Effector memory CD8-positive, alpha-beta T cell (primary cell): ENCODE results near the gene PDXK.

Experiments
- ATAC-seq: fragments of 150-1000 bp; cut with Tn5 transposase; replicated peaks from 2 replicates; pipeline ENCODE4 v1.10.0; 2021; ENCODE audit warnings: mild to moderate bottlenecking, moderate library complexity
- DNase-seq, 3 experiments: peaks; one replicate each; pipeline ENCODE4 v3.0.0; 2021
- H3K27ac Mint-ChIP-seq, 2 donors: one replicate each; pipeline ENCODE4 v1.8.0; 2022; ENCODE audit warnings: mild to moderate bottlenecking in 2 of 2, mixed read lengths in 2 of 2, moderate library complexity in 2 of 2
- H3K27me3 Mint-ChIP-seq, 2 donors: one replicate each; pipeline ENCODE4 v1.8.0; 2022; ENCODE audit warnings: mixed read lengths in 2 of 2
- H3K36me3 Mint-ChIP-seq: one replicate; pipeline ENCODE4 v1.8.0; 2022; ENCODE audit warnings: mild to moderate bottlenecking, moderate library complexity, mixed read lengths; ENCODE audit not compliant: insufficient read depth
- H3K4me1 Mint-ChIP-seq, 2 donors: one replicate each; pipeline ENCODE4 v1.8.0; 2022; ENCODE audit warnings: low read depth in 2 of 2, mixed read lengths in 2 of 2
- H3K4me3 Mint-ChIP-seq, 2 donors: one replicate each; pipeline ENCODE4 v1.8.0; 2022; ENCODE audit warnings: mild to moderate bottlenecking in 2 of 2, mixed read lengths in 2 of 2, moderate library complexity in 2 of 2
- H3K9me3 Mint-ChIP-seq, 2 donors: one replicate each; pipeline ENCODE4 v1.8.0; 2022; ENCODE audit warnings: mixed read lengths in 2 of 2

PDXK gene

DNA sequence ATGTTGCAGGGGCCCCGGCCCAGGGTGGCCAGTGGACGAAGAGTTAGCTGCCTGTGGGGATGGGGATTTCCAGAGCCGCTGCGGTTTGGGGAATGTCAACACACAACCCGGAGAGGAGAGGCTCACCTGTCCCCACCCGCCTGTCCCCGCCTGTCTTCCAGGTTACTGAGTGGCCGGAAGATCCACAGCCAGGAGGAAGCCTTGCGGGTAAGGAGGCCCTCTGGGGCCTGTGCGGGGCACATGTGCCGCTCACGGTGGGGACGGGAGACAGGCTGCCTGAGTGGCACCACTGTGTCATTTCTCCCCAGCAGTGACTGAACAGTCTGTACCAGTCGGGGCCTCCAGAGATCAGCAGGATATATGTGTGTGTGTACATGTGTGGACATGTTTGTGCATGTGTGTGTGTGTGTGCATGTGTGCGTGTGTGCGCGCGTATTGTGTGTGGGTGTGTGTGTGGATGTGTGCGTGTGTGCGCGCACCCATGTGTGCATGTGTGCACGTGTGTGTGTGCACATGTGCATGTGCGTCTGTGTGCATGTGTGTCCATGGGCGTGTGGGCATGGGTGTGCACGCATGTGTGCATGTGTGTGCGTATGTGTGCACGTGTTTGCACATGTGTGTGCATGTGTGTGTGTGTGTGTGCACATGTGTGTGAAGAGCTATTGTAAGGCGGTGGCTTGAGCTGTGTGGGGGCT, 31.6 kb downstream of the PDXK start:
- peaks cover 30% of the 10 kb centered on the region for H3K36me3 Mint-ChIP-seq
- no peak for ATAC-seq

GRCh38 chr21:43751955-43752591, 33.1 kb downstream of the PDXK start:
- no peak for ATAC-seq
- Mint-ChIP-seq H3K9me3 (no peaks in the 10 kb centered on the region), H3K4me1 (no peaks in the 10 kb centered on the region), H3K27me3 (no peaks in the 10 kb centered on the region), H3K4me3 (no peak overlapping the region), H3K36me3 (peaks cover 34% of the 10 kb centered on the region), H3K27ac (no peak overlapping the region)
- DNase-seq, result no peak

More for the DNA sequence above, 31.6 kb downstream of the PDXK start:
- Mint-ChIP-seq H3K9me3 (no peaks in the 10 kb centered on the region), H3K4me1 (no peaks in the 10 kb centered on the region), H3K4me3 (no peak overlapping the region), H3K27me3 (no peaks in the 10 kb centered on the region), H3K27ac (peak overlapping the region in 1 of 2 donors; percentile 73)
- DNase-seq, result no peak

DNA sequence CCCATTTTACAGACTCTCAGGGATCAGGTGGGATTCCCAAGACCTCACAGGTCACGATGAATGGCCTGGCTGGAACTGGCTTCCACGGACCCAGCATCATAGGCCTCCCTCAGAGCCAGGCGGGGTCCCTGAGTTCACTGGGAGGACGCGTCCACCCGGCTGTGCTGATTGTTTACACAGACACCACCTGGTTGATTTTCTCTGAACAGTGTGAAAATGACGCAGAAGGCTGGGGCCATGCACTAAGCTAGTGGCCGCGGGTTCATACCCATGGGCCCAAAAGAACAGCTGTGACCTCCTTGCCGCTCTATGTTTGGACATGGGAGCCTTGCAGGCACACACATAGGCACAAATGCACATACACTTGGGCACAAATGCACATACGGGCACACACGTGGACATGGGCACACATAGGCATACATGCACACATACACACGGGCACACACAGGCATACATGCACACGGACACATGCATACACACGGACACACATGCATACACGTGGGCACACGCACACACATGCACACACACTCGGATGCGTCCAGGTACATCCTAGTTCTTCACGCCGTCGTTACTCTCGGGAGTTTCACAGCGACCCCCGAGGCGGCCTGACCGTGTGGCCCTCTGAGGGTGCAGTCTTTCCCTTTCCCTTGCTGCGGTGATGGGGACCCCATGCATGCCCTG, 34.0 kb downstream of the PDXK start:
- H3K4me3 Mint-ChIP-seq, result no peak overlapping the region
- no peak for DNase-seq
- H3K27me3 Mint-ChIP-seq, result no peaks in the 10 kb centered on the region
- H3K27ac Mint-ChIP-seq, result no peak overlapping the region
- H3K36me3 Mint-ChIP-seq, result peaks cover 33% of the 10 kb centered on the region
- ATAC-seq, result no peak
- no peaks in the 10 kb centered on the region for H3K9me3 Mint-ChIP-seq
- no peaks in the 10 kb centered on the region for H3K4me1 Mint-ChIP-seq

DNA sequence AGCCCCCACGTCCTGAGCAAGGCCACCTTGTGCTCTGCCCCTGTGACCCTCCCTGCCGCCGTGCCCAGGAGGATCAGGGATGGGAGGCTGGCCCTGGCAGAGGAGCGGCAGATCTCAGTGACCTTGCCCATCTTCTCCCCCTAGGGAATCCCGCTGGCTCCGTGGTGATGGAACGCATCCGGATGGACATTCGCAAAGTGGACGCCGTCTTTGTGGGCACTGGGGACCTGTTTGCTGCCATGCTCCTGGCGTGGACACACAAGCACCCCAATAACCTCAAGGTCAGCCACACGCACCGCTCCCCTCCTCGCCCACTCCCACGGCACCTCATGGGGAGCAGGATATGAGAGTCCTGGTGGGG, 34.5 kb downstream of the PDXK start:
- Mint-ChIP-seq H3K27ac (no peak overlapping the region), H3K36me3 (peaks cover 33% of the 10 kb centered on the region), H3K4me1 (no peaks in the 10 kb centered on the region), H3K9me3 (no peaks in the 10 kb centered on the region), H3K4me3 (no peak overlapping the region), H3K27me3 (no peaks in the 10 kb centered on the region)
- ATAC-seq (no peak), DNase-seq (no peak)

DNA sequence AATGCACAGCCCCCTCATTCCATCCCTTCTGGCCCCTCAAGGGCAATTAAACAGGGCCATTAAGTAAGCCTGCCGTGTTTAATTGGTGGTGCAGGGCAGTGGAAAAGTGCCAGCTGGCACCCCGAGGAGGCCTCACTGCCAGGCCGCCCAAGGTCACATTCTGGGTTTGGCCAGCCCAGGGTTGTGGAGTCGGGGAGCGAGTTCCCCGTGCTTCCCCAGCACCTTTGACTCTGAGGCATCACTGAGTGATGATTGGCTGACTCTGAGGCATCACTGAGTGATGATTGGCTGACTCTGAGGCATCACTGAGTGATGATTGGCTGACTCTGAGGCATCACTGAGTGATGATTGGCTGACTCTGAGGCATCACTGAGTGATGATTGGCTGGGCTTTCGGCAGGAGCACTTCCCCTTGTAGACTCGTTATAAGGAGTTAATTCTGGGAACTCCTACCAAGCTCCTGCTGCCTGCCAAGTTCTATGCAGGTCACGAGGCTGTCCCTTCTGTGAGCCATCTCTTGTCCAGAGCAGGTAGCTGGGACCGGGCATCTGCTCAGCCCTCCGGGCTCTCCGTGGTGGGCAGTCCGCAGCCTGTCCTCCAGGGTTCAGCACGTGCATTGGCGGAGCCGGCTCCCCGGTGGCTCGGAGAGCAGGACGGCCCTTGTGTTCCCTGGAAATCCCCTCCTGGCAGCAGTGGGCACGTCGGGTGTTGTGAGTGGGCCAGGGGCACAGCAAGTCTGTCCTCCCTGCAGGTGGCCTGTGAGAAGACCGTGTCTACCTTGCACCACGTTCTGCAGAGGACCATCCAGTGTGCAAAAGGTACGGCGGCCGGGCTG, 36.2 kb downstream of the PDXK start:
- Mint-ChIP-seq H3K4me3 (no peak overlapping the region), H3K27me3 (no peaks in the 10 kb centered on the region), H3K27ac (no peak overlapping the region), H3K36me3 (peaks cover 24% of the 10 kb centered on the region), H3K9me3 (no peaks in the 10 kb centered on the region), H3K4me1 (no peaks in the 10 kb centered on the region)
- ATAC-seq, result no peak
- DNase-seq, result no peak

DNA sequence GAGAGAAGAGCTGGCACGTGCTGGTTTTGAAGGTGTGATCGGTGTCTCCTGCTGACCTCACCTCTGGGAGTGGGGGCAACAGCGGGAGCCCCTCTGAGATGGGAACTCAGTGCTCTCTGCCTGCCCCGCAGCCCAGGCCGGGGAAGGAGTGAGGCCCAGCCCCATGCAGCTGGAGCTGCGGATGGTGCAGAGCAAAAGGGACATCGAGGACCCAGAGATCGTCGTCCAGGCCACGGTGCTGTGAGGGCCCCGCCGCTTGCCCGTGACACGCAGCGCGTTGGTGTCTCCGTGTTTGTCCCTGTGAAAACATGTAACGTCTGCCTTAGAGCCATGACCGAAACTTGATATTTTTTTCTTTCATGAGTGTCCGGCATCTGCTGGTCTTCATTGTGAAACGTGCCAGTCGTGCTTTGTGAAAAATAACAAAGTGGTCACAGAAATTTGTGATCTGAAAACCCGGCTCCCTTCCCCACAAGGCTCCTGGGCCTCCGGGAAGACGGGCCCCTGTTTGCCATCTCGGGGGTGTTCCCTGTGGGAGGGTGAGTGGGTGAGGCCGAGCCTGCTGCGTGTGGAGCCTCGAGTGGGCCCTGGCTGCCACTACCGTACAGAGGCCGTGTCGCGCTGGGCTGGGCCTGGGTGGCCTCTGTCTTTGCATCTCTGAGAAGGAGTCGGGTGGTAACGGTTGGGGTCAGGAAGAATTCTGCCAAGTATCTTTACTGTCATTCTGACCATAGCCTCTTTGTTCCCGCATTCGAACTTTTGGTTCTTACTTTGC, 37.1 kb downstream of the PDXK start:
- H3K36me3 Mint-ChIP-seq, result peaks cover 23% of the 10 kb centered on the region
- no peaks in the 10 kb centered on the region for H3K4me1 Mint-ChIP-seq
- no peak overlapping the region for H3K4me3 Mint-ChIP-seq
- no peak for DNase-seq
- no peak overlapping the region for H3K27ac Mint-ChIP-seq
- H3K27me3 Mint-ChIP-seq, result no peaks in the 10 kb centered on the region
- no peaks in the 10 kb centered on the region for H3K9me3 Mint-ChIP-seq
- no peak for ATAC-seq

- H3K27me3 Mint-ChIP-seq, result no peaks in the 10 kb centered on the region
These were observed 38.7 kb downstream of the PDXK start for GRCh38 chr21:43757601-43758000.

GRCh38 chr21:43758111-43758641, 39.2 kb downstream of the PDXK start:
- Mint-ChIP-seq H3K9me3 (no peaks in the 10 kb centered on the region), H3K27ac (peak overlapping the region; percentile 23 to 69), H3K27me3 (no peaks in the 10 kb centered on the region), H3K4me3 (no peak overlapping the region), H3K36me3 (peaks cover 23% of the 10 kb centered on the region), H3K4me1 (no peaks in the 10 kb centered on the region)
- ATAC-seq (no peak), DNase-seq (no peak)

More at GRCh38 chr21:43757601-43758000, 38.7 kb downstream of the PDXK start:
- H3K9me3 Mint-ChIP-seq, result no peaks in the 10 kb centered on the region
- no peaks in the 10 kb centered on the region for H3K4me1 Mint-ChIP-seq
- ATAC-seq, result no peak
- H3K27ac Mint-ChIP-seq, result peak overlapping the region in 1 of 2 donors; percentile 23
- no peak overlapping the region for H3K4me3 Mint-ChIP-seq
- DNase-seq, result no peak
- peaks cover 23% of the 10 kb centered on the region for H3K36me3 Mint-ChIP-seq

DNA sequence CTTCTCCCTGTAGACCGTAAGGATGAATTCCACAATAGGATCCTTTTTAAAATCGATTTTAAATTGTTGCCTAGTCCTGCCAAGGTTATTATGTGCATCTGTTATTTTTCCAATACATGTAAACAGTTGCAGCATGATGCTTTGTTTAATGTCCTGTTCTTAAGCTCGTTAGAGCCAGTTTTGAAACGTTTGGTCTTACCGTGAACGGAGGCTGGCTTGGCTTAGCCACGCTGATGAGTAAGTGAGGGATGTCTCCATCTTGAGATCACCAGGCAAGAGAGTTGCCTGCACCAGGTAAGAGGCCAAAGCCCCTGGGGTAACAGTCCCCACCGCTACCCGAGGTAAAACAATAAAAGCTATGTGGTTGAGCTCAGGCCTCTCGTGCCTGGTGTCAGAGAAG, 39.9 kb downstream of the PDXK start:
- H3K27ac Mint-ChIP-seq, result peak overlapping the region in 1 of 2 donors; percentile 69
- DNase-seq (no peak), ATAC-seq (no peak)
- H3K4me3 Mint-ChIP-seq, result no peak overlapping the region
- no peaks in the 10 kb centered on the region for H3K4me1 Mint-ChIP-seq
- H3K27me3 Mint-ChIP-seq, result no peaks in the 10 kb centered on the region
- H3K9me3 Mint-ChIP-seq, result no peaks in the 10 kb centered on the region
- H3K36me3 Mint-ChIP-seq, result peaks cover 18% of the 10 kb centered on the region

- Mint-ChIP-seq H3K9me3 (no peaks in the 10 kb centered on the region), H3K27ac (no peak overlapping the region)
- DNase-seq, result no peak
These were observed 40.7 kb downstream of the PDXK start for GRCh38 chr21:43759651-43760050.

GRCh38 chr21:43760391-43760958, 41.5 kb downstream of the PDXK start:
- Mint-ChIP-seq H3K4me3 (no peak overlapping the region), H3K27ac (no peak overlapping the region), H3K27me3 (no peaks in the 10 kb centered on the region), H3K9me3 (no peaks in the 10 kb centered on the region), H3K4me1 (no peaks in the 10 kb centered on the region), H3K36me3 (peaks cover 18% of the 10 kb centered on the region)
- ATAC-seq, result no peak
- no peak for DNase-seq

More at GRCh38 chr21:43759651-43760050, 40.7 kb downstream of the PDXK start:
- no peaks in the 10 kb centered on the region for H3K27me3 Mint-ChIP-seq
- no peak overlapping the region for H3K4me3 Mint-ChIP-seq
- H3K36me3 Mint-ChIP-seq, result peaks cover 18% of the 10 kb centered on the region
- no peak for ATAC-seq
- no peaks in the 10 kb centered on the region for H3K4me1 Mint-ChIP-seq

- H3K27ac Mint-ChIP-seq, result no peak overlapping the region
- H3K4me1 Mint-ChIP-seq, result no peaks in the 10 kb centered on the region
- DNase-seq (no peak), ATAC-seq (no peak)
- H3K4me3 Mint-ChIP-seq, result no peak overlapping the region
- H3K36me3 Mint-ChIP-seq, result peaks cover 12% of the 10 kb centered on the region
- no peaks in the 10 kb centered on the region for H3K27me3 Mint-ChIP-seq
- no peaks in the 10 kb centered on the region for H3K9me3 Mint-ChIP-seq
These were observed 43.0 kb downstream of the PDXK start for GRCh38 chr21:43761886-43762285.
